Activated CD4-positive, alpha-beta memory T cell treated with anti-CD3 and anti-CD28 coated beads, Interleukin-2, amount 10 ng/mL, durations not matched to agents 7 days and 5 days (primary cell): ENCODE data around the gene RNF224. TPM values are rescaled to one million over a fixed set of nuclear protein-coding genes. Genes with fewer than 3 reads are reported as not detected.
"Not testable (repeated sequence)": the region's sequence is repeated elsewhere in the genome, so short reads cannot be mapped to it uniquely, and the experiment has no call there.

Experiments
- CTCF ChIA-PET: fragments of 350-600 bp; sonication (Branson Sonifier 250); formaldehyde crosslinking; loops from one replicate; lab custom pipeline; 2021; ENCODE audit warnings: antibody characterized with exemption, inconsistent platforms; lab: Charles Lee
- POLR2A ChIA-PET: fragments of 350-600 bp; sonication (Branson Sonifier 250); formaldehyde crosslinking; loops from one replicate; lab custom pipeline; 2021; ENCODE audit warnings: antibody characterized with exemption; lab: Charles Lee
- DNase-seq: peaks from one replicate; pipeline ENCODE4 v3.0.0-alpha.2; 2020
- H3K27ac Mint-ChIP-seq: one replicate; pipeline ENCODE4 v1.8.0; 2021; ENCODE audit warnings: mild to moderate bottlenecking, mixed read lengths
- H3K27me3 Mint-ChIP-seq: one replicate; pipeline ENCODE4 v1.8.0; 2021; ENCODE audit warnings: mixed read lengths
- H3K36me3 Mint-ChIP-seq: one replicate; pipeline ENCODE4 v1.8.0; 2021; ENCODE audit warnings: low read depth, mixed read lengths
- H3K4me1 Mint-ChIP-seq: one replicate; pipeline ENCODE4 v1.8.0; 2021; ENCODE audit warnings: mixed read lengths
- H3K4me3 Mint-ChIP-seq: one replicate; pipeline ENCODE4 v1.8.0; 2021; ENCODE audit warnings: mild to moderate bottlenecking, mixed read lengths
- H3K9me3 Mint-ChIP-seq: one replicate; pipeline ENCODE4 v1.8.0; 2021; ENCODE audit warnings: mixed read lengths
- total RNA-seq, 2 experiments: library from RNA; stranded (reverse); gene quantifications; one replicate each; pipeline ENCODE4 v1.2.3, GENCODE V29; 2021

The RNF224 gene
- total RNA-seq, 2 experiments from 2014 or later: 0.20 TPM; not detected in 1

GRCh38 chr9:137251194-137251461 lies 23.8 kb downstream of the RNF224 start, which contains the start of gene STPG3:
Gene STPG3 (plus strand): TSS chr9:137251286. CDS start chr9:137251287, 1 bp downstream.
- ChIA-PET CTCF (no interaction called here), POLR2A (interaction anchor here (12.2 kb wide), 1 partner anchor 10 kb away, joined by 251 read pairs; the partner anchor contains the start of gene TUBB4B)
- H3K4me3 Mint-ChIP-seq: no peak within 1 kb of the TSS
- peaks cover 3% of the 10 kb centered on the region for H3K27me3 Mint-ChIP-seq
- no peak within 1 kb of the TSS for H3K27ac Mint-ChIP-seq
- peaks cover 6% of the 10 kb centered on the region for H3K36me3 Mint-ChIP-seq
- H3K9me3 Mint-ChIP-seq: no peaks in the 10 kb centered on the region
- peaks cover 8% of the 10 kb centered on the region for H3K4me1 Mint-ChIP-seq
- DNase-seq: no peak

- Mint-ChIP-seq H3K27me3 (peaks cover 3% of the 10 kb centered on the region), H3K4me3 (no peak overlapping the region), H3K9me3 (no peaks in the 10 kb centered on the region), H3K27ac (no peak overlapping the region), H3K4me1 (peaks cover 14% of the 10 kb centered on the region), H3K36me3 (peaks cover 10% of the 10 kb centered on the region)
- DNase-seq: no peak
- ChIA-PET POLR2A (interaction anchor here (12.2 kb wide), 1 partner anchor 11 kb away, joined by 251 read pairs; the partner anchor contains the start of gene TUBB4B), CTCF (no interaction called here)
Observed at GRCh38 chr9:137251490-137252268, 24.4 kb downstream of the RNF224 start.

- POLR2A ChIA-PET: interaction anchor here (1.2 to 12.2 kb wide), 3 partner anchors 12 to 123 kb away, joined by 6 to 251 read pairs (median 9); partner anchors contain the start of genes NDOR1, TMEM203 and TUBB4B
- H3K27ac Mint-ChIP-seq: no peak overlapping the region
Observed at GRCh38 chr9:137252555-137253506, 25.5 kb downstream of the RNF224 start.

DNA sequence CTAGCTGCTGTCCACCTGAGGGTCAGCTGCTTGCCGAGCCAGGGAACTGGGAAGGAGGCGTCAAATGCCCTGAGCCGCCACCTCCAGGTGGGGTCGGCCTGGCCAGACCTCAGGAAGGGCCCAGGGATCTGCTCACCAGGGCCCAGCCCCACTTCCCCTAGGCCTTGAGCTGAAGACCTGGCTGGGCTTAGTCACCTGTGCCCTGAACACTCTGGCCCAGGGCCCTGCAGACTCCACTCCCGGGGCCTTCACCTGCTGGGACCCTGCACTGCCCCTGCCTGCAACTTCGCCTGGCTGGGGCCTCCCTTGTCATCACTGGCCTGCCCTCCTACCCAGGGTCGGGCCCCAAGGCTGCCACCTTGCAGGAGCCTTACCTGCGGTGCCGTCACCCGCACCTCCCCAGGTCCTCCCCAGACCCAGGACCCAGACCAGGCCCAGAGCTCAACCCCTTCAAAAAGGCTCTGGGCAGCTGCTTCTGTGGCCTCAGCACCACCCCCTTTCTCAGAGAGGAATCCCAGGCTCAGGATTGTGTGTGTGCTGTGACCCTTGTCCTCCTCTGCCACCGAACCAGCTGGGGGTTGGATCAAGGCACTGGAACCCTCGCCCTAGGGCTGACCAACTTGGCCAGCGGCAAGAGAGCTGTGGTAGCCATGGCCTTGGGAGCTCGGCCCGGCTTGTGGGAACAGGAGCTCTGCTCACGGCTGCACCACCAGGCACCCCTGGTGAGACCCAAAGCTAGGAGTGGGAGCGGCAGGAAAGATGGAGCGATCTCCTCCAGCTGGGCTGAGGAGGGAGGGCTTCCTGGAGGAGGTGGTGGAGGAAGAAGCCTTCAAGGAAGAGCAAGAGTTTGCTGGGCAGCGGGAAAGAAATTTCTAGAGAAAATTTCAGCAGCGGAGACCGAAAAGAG lies 26.7 kb downstream of the RNF224 start:
- no peak for DNase-seq
- ChIA-PET POLR2A (interaction anchor here (0.9 to 12.2 kb wide), 9 partner anchors 13 to 184 kb away, joined by 3 to 251 read pairs (median 6); partner anchors contain the start of genes CYSRT1, NDOR1, TMEM203 and TOR4A), CTCF (interaction anchor here (0.7 to 2.6 kb wide), 6 partner anchors 11 to 219 kb away, joined by 3 to 12 read pairs (median 6); partner anchors contain the start of gene TUBB4B)
- H3K36me3 Mint-ChIP-seq: peaks cover 18% of the 10 kb centered on the region
- no peaks in the 10 kb centered on the region for H3K9me3 Mint-ChIP-seq
- H3K27me3 Mint-ChIP-seq: peaks cover 3% of the 10 kb centered on the region
- H3K27ac Mint-ChIP-seq: peak overlapping the region; percentile 69
- H3K4me1 Mint-ChIP-seq: peaks cover 18% of the 10 kb centered on the region
- H3K4me3 Mint-ChIP-seq: peak overlapping the region; percentile 83

More at GRCh38 chr9:137252555-137253506, 25.5 kb downstream of the RNF224 start:
- Mint-ChIP-seq H3K4me1 (peaks cover 18% of the 10 kb centered on the region), H3K4me3 (no peak overlapping the region), H3K27me3 (peaks cover 3% of the 10 kb centered on the region), H3K36me3 (peaks cover 15% of the 10 kb centered on the region), H3K9me3 (no peaks in the 10 kb centered on the region)
- DNase-seq: no peak
- CTCF ChIA-PET: interaction anchor here (2.6 kb wide), 1 partner anchor 13 kb away, joined by 12 read pairs; the partner anchor contains the start of gene TUBB4B

DNA sequence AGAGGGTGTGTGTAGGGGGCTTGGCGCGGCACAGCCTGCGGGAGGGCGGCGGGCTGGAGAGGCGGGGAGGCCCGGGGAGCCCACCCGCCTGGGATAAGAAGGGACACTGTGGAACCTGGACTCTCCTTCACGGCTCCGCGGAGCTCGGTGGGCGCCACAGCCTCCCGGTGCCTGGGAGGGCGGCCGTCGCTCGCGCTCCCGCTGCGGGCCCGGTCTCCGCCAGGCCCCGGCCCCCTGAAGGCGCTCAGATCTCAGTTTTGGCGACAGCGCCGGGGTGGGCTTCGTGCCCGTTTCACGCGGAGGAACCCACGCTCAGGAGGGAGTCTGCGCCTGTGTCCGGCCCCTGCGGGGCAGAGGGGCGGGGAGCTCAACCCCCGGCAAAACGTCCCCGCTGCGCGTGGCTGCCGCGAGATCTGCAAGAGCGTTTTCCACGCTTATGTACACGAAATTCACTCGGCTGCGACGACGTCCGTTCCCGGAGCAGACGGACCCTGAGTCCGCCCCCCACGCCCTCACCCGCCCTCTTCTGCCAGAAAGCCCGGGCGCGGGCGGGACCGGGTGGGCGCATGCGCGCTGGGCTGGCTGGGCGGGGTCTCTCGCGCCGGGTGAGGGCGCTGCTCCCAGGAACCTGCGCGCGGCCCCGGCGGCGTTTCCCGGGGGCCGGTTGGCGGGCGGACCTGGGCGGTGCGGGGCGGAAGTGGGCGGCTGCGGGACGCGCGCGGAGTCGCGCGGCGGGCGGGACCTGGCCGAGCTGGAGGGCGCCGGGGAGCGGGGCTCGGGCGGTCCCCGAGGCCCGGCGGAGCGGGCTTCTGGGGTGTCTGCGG lies 27.5 kb downstream of the RNF224 start, which contains the start of gene NELFB:
Gene NELFB (plus strand): TSS at position 704 of the 824 bp plus-strand sequence.
- Mint-ChIP-seq H3K27me3 (peaks cover 3% of the 10 kb centered on the region), H3K36me3 (peaks cover 23% of the 10 kb centered on the region), H3K9me3 (no peaks in the 10 kb centered on the region), H3K27ac (peak within 1 kb of the TSS; percentile 83), H3K4me1 (peaks cover 18% of the 10 kb centered on the region), H3K4me3 (peak within 1 kb of the TSS; percentile 89)
- POLR2A ChIA-PET: interaction anchor here (0.9 to 12.2 kb wide), 11 partner anchors 13 to 207 kb away, joined by 3 to 251 read pairs (median 4); partner anchors contain the start of genes CYSRT1, NDOR1, TMEM203 and TOR4A
- CTCF ChIA-PET: interaction anchor here (0.7 to 2.6 kb wide), 7 partner anchors 10 to 220 kb away, joined by 3 to 12 read pairs (median 4); partner anchors contain the start of gene TUBB4B
- peak; percentile 96 for DNase-seq

DNA sequence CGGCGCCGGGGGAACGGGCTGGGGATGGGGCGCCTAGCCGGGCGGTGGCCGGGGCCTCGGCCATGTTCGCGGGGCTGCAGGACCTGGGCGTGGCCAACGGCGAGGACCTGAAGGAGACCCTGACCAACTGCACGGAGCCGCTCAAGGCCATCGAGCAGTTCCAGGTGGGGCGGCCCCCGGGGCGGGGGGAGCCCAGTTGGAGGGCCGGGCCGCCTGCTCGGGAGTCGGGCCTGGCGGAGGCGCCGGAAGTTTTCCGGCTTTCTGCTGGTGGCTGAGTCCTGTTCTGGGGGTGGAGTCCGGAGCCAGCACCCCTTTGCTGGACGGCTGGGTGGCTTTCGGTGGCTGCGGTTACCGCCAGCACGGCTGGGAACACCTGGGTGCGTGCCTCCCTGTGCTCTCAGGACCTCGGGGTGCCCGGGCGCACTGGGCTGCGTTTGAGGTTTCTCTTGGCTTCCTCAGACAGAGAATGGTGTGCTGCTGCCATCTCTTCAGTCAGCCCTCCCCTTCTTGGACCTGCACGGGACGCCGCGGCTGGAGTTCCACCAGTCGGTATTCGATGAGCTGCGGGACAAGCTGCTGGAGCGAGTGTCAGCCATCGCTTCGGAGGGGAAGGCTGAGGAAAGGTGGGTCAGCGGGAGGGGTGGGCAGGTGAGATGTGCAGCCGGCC lies 28.3 kb downstream of the RNF224 start:
- POLR2A ChIA-PET: interaction anchor here (0.7 to 12.2 kb wide), 12 partner anchors 8 to 221 kb away, joined by 3 to 251 read pairs (median 4); partner anchors contain the start of genes CYSRT1, NDOR1, TMEM203 and TOR4A
- peaks cover 18% of the 10 kb centered on the region for H3K4me1 Mint-ChIP-seq
- H3K27me3 Mint-ChIP-seq: peaks cover 3% of the 10 kb centered on the region
- CTCF ChIA-PET: interaction anchor here (1.1 to 2.6 kb wide), 5 partner anchors 9 to 221 kb away, joined by 3 to 12 read pairs (median 8); partner anchors contain the start of gene TUBB4B
- no peaks in the 10 kb centered on the region for H3K9me3 Mint-ChIP-seq
- peak overlapping the region; percentile 83 for H3K27ac Mint-ChIP-seq
- DNase-seq: peak; percentile 47
- H3K36me3 Mint-ChIP-seq: peaks cover 23% of the 10 kb centered on the region
- peak overlapping the region; percentile 89 for H3K4me3 Mint-ChIP-seq

DNA sequence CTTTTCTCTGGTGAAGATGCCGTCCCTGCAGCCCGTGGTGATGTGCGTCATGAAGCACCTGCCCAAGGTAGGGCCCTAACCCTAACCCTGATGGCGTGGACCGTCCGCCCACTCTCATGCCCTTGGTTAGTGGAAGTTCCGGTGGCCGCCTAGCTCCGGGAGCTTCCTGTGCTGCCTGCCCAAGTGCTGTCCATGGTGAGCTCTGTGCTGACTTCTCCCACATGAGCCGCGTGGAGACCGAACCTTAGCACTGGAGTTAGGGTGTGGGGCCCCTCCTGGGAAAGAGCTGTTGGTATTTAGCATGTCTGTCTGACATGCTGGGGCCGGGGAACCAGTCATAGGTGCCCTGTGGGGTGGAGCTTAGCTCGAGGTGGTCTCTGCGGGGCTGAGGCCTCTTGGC lies 29.1 kb downstream of the RNF224 start:
- Mint-ChIP-seq H3K27ac (no peak overlapping the region), H3K9me3 (no peaks in the 10 kb centered on the region), H3K4me3 (peak overlapping the region; percentile 89), H3K27me3 (peaks cover 3% of the 10 kb centered on the region), H3K4me1 (peaks cover 18% of the 10 kb centered on the region), H3K36me3 (peaks cover 23% of the 10 kb centered on the region)
- ChIA-PET POLR2A (interaction anchor here (0.7 to 12.2 kb wide), 10 partner anchors 9 to 222 kb away, joined by 3 to 251 read pairs (median 4); partner anchors contain the start of genes CYSRT1, TOR4A and TUBB4B), CTCF (interaction anchor here (1.4 to 1.5 kb wide), 2 partner anchors 9 to 15 kb away, joined by 3 to 4 read pairs; partner anchors contain the start of gene TUBB4B)
- no peak for DNase-seq

GRCh38 chr9:137256856-137257255 lies 29.6 kb downstream of the RNF224 start:
- Mint-ChIP-seq H3K9me3 (no peaks in the 10 kb centered on the region), H3K27me3 (peaks cover 3% of the 10 kb centered on the region), H3K27ac (no peak overlapping the region), H3K4me1 (peaks cover 18% of the 10 kb centered on the region), H3K36me3 (peaks cover 27% of the 10 kb centered on the region), H3K4me3 (peak overlapping the region; percentile 89)
- ChIA-PET POLR2A (interaction anchor here (0.9 to 12.2 kb wide), 4 partner anchors 15 to 26 kb away, joined by 4 to 251 read pairs (median 9); partner anchors contain the start of genes TOR4A and TUBB4B), CTCF (interaction anchor here (1.4 kb wide), 1 partner anchor 16 kb away, joined by 3 read pairs; the partner anchor contains the start of gene TUBB4B)
- DNase-seq: no peak

- CTCF ChIA-PET: interaction anchor here (1.2 kb wide), 1 partner anchor 15 kb away, joined by 4 read pairs; the partner anchor contains the start of gene TOR4A
- DNase-seq, H3K27me3 Mint-ChIP-seq, H3K4me1 Mint-ChIP-seq, H3K9me3 Mint-ChIP-seq, H3K27ac Mint-ChIP-seq, H3K4me3 Mint-ChIP-seq, POLR2A ChIA-PET: not testable (repeated sequence)
- H3K36me3 Mint-ChIP-seq: peaks cover 30% of the 10 kb centered on the region
Observed at GRCh38 chr9:137262173-137262908, 35.0 kb downstream of the RNF224 start.
